C4-2B (cell line): ENCODE results near the gene GPRIN1.

Source experiments
- H3K27ac ChIP-seq: fragments of 450-650 bp; 2 replicates; pipeline ENCODE4 v1.5.1; 2017
- CTCF ChIP-seq: fragments of 450-650 bp; conservative IDR thresholded peaks from 2 replicates; pipeline ENCODE4 v1.5.1; 2017; ENCODE audit warnings: mild to moderate bottlenecking
- ZFX ChIP-seq: fragments of 450-650 bp; IDR thresholded peaks from 2 replicates; pipeline ENCODE4 v1.6.1; 2017

The GPRIN1 gene

GRCh38 chr5:176612008-176612407 lies 2.1 kb upstream of the GPRIN1 start:
- H3K27ac ChIP-seq = no peak overlapping the region
- no peak for TF ChIP-seq CTCF
- TF ChIP-seq ZFX = no peak

DNA sequence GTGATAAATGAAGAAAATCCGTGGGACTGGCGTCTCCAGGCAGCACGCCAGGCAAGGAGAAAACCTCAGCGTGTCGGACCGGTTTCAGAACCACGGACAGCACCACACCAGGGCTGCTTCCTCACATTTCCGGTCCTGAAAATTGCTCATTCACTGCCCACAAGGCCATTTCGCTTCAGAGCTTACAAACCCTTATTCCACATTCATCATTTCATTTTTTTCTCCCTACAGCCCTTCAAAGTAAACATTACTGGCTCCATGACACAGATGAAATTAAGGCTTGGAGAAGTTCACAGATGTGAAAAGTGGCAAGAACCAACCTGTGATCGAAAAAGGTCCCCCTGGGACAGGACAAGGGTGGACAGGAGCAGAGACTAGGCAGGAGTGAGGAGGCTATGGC lies 1.5 kb upstream of the GPRIN1 start:
- no peak overlapping the region for H3K27ac ChIP-seq
- TF ChIP-seq ZFX = no peak

GRCh38 chr5:176610435-176610773 lies 448 bp upstream of the GPRIN1 start:
- no peak for TF ChIP-seq ZFX
- TF ChIP-seq CTCF = no peak
- peak overlapping the region; percentile 69 for H3K27ac ChIP-seq

DNA sequence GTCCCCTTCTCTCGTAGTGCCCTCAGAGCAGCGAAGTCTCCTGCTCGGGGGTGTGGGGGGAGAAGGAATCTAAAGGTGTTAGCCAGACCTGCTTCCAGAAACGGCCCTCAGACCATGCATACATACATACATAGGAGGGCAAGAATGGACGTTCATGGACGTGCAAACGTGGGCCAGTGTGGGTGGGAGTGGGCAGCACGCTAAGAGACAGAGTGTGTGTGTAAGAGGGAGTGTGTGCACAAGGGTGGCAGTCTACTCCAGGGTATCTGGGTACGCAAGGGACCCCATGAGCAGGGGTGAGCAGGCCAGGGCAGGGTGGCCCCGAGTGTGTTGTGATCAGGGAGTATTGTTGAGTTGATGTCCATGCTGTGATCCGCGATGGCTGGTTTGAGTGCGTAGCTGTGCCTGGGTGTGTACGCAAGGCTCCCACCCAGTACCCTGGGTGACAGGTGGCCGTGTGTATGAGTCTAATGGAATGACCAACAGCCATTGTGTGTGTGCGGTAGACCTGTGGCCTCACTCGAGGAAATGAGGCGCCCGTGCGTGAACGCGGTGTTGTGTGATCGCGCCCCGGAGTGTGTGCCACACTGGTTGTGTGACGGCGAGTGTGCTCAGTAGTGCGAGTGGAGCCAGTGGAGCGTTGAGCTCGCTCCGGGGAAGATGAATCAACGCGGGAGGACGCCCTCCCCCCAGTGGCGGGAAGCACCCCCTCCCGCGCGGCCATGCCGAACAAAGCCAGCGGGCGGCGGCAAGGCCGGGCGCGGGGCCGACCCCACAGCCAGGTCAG lies 826 bp downstream of the GPRIN1 start:
- H3K27ac ChIP-seq = peak overlapping the region; percentile 69
- TF ChIP-seq CTCF (no peak), ZFX (no peak)

- no peak for TF ChIP-seq CTCF
- no peak for TF ChIP-seq ZFX
- no peak overlapping the region for H3K27ac ChIP-seq
Observed at GRCh38 chr5:176608142-176608705, 1.7 kb downstream of the GPRIN1 start.

- no peak for TF ChIP-seq CTCF
- TF ChIP-seq ZFX = no peak
- no peak overlapping the region for H3K27ac ChIP-seq
Observed at GRCh38 chr5:176606875-176607274, 3.1 kb downstream of the GPRIN1 start.

- TF ChIP-seq CTCF (no peak), ZFX (no peak)
- no peak overlapping the region for H3K27ac ChIP-seq
Observed at GRCh38 chr5:176606032-176606431, 3.9 kb downstream of the GPRIN1 start.

DNA sequence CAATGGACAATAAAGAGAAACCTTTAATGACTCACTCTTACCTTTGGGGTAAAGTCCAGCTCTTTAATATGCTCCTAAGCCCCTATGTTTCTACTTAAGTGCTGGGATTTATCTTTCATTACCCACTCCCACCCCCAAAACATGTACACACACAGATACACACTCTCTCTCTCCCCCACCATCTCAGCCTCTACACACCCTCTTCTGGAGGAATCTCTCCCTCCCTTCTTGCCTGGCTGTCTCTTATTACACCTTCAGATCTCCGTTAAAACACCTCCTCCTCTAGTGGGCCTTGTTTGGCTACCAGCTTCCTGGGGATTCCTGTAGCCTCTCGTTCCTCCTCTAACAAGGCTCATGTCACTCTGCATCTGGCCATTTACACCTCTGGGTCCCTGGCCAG lies 6.9 kb downstream of the GPRIN1 start:
- TF ChIP-seq CTCF (no peak), ZFX (no peak)
- no peak overlapping the region for H3K27ac ChIP-seq
